K562 (cell line): ENCODE results near the gene GGNBP2. TPM values are rescaled to one million over a fixed set of nuclear protein-coding genes. Genes with fewer than 3 reads are reported as not detected.

ENCODE experiments used
- C11orf30 ChIP-seq: fragments of 450-650 bp; IDR thresholded peaks from 2 replicates; pipeline ENCODE4 v1.6.1; 2016; ENCODE audit warnings: low read depth, mild to moderate bottlenecking
- CREB3L1 ChIP-seq: fragments of 450-650 bp; IDR thresholded peaks from 2 replicates; pipeline ENCODE4 v1.6.1; 2014; ENCODE audit warnings: low read depth, mild to moderate bottlenecking, moderate library complexity, borderline replicate concordance
- FOXP1 ChIP-seq: sonication (generic); formaldehyde crosslinking; IDR thresholded peaks from 2 replicates; pipeline ENCODE4 v1.8.0; 2022; ENCODE audit warnings: mild to moderate bottlenecking, missing genetic modification reagents
- KDM2B ChIP-seq: fragments of 250-450 bp; sonication (Bioruptor Pico); IDR thresholded peaks from 2 replicates; pipeline ENCODE4 v1.8.0; 2021; ENCODE audit warnings: mild to moderate bottlenecking, moderate library complexity
- MIER1 ChIP-seq: fragments of 450-650 bp; IDR thresholded peaks from 2 replicates; pipeline ENCODE4 v1.6.1; 2016; ENCODE audit warnings: antibody characterized with exemption, mild to moderate bottlenecking, low read depth
- MNT ChIP-seq, 2 experiments: fragments of 450-650 bp; conservative IDR thresholded peaks; 2 replicates each; pipeline ENCODE4 v1.6.1; 2017; ENCODE audit warnings: mild to moderate bottlenecking in 2 of 2, moderate library complexity in 2 of 2
- PBX2 ChIP-seq, 2 experiments: IDR thresholded peaks in 1 of 2; conservative IDR thresholded peaks in 1 of 2; 2 replicates each; pipeline ENCODE4 v1.6.1; 2016; ENCODE audit warnings: low read depth in 2 of 2, mild to moderate bottlenecking in 1 of 2, missing compliant biosample characterization in 1 of 2, missing genetic modification characterization in 1 of 2, moderate library complexity in 1 of 2
- PCBP1 ChIP-seq: fragments of 200-400 bp; formaldehyde crosslinking; IDR thresholded peaks from 2 replicates; pipeline ENCODE4 v1.6.1; 2018; ENCODE audit warnings: mild to moderate bottlenecking, low read depth, low read length; ENCODE audit not compliant: poor library complexity, severe bottlenecking
- RAD51 ChIP-seq: fragments of 450-650 bp; IDR thresholded peaks from 2 replicates; pipeline ENCODE4 v1.7.1; 2016; ENCODE audit warnings: low read depth, mild to moderate bottlenecking, borderline replicate concordance
- SNAPC5 ChIP-seq: fragments of 250-450 bp; sonication (Bioruptor Pico); IDR thresholded peaks from 2 replicates; pipeline ENCODE4 v1.8.0; 2021; ENCODE audit warnings: moderate library complexity, mild to moderate bottlenecking, inconsistent platforms
- THRA ChIP-seq: fragments of 450-650 bp; IDR thresholded peaks from 2 replicates; pipeline ENCODE4 v1.6.1; 2017; ENCODE audit warnings: mild to moderate bottlenecking, moderate library complexity
- TRIM24 ChIP-seq, 2 experiments: fragments of 450-650 bp; IDR thresholded peaks; 2 replicates each; pipeline ENCODE4 v1.6.1; 2016
- USF1 ChIP-seq: sonication (generic); formaldehyde crosslinking; IDR thresholded peaks from 2 replicates; pipeline ENCODE4 v1.9.0; 2022; ENCODE audit warnings: mild to moderate bottlenecking, missing genetic modification reagents
- ZBTB7A ChIP-seq: IDR thresholded peaks from 2 replicates; pipeline ENCODE4 v1.6.1; 2011; ENCODE audit warnings: low read depth, mild to moderate bottlenecking, low read length, moderate library complexity, borderline replicate concordance; ENCODE audit not compliant: control insufficient read depth
- ZNF280A ChIP-seq: fragments of 450-650 bp; IDR thresholded peaks from 2 replicates; pipeline ENCODE4 v1.6.1; 2018; ENCODE audit warnings: mild to moderate bottlenecking, low read depth; ENCODE audit not compliant: partially characterized antibody
- ZNF354B ChIP-seq: fragments of 250-450 bp; sonication (Bioruptor Pico); IDR thresholded peaks from 2 replicates; pipeline ENCODE4 v1.4.0; 2020
- ZNF696 ChIP-seq: fragments of 250-450 bp; sonication (Bioruptor Pico); conservative IDR thresholded peaks from 2 replicates; pipeline ENCODE4 v1.4.0; 2020; ENCODE audit warnings: mild to moderate bottlenecking, moderate library complexity
- polyA plus RNA-seq, 8 experiments: library from polyadenylated mRNA; depleted of rRNA in 4 of 8; stranded (reverse) in 5 of 8; unstranded in 3 of 8; fragments of >200 nt; fragmentation: Nextera tagmentation in 2 of 8; fragmentation: Illumina TruSeq in 1 of 8; extraction: Ambion mirVana in 2 of 8; extraction: Trizol in 1 of 8; gene quantifications; 2 replicates each; pipeline versions ENCODE4 v1.2.1 to v1.2.3, GENCODE V29; 2011 to 2014; ENCODE audit warnings: inconsistent platforms in 1 of 8, missing spikeins in 1 of 8
- total RNA-seq, 7 experiments: library from RNA; depleted of rRNA in 6 of 7; stranded (reverse); fragments of >200 nt in 6 of 7; fragmentation: Illumina TruSeq in 2 of 7; extraction: Trizol in 2 of 7; gene quantifications; 2 replicates each; pipeline versions ENCODE4 v1.2.1 to v1.2.3, GENCODE V29; 2011 to 2021; ENCODE audit warnings: low replicate concordance in 1 of 7

Gene GGNBP2
- total and polyA plus RNA-seq, 9 of the 15 experiments (the other 6 are each of a cell fraction or from before 2014, with no cell fraction given): 35.7 to 96.6 (median 64.1) TPM

- TF ChIP-seq USF1 (CRISPR knock-in tag) (no peak), KDM2B (CRISPR knock-in tag) (no peak), PBX2 (CRISPR knock-in tag; IDR thresholded peaks at IDR 0.05; ENCODE audit: low read depth) (no peak), PBX2 (tag; conservative IDR thresholded peaks at IDR 0.05; ENCODE audit: low read depth) (no peak), MNT (conservative IDR thresholded peaks at IDR 0.05) (peak; percentile 45 to 73; a peak in 3 of 4 replicates), PCBP1 (no peak), TRIM24 (IDR thresholded peaks at IDR 0.05) (no peak), THRA (no peak), CREB3L1 (no peak), C11orf30 (no peak), SNAPC5 (no peak), ZNF354B (CRISPR knock-in tag) (no peak), ZNF696 (CRISPR knock-in tag) (no peak), ZNF280A (no peak), ZBTB7A (no peak), FOXP1 (no peak), MIER1 (no peak), RAD51 (no peak)
Measured at GRCh38 chr17:36590082-36590481, 45.4 kb downstream of the GGNBP2 start (continued).
